GM19193 (cell line): ENCODE results near the gene TNIK.

Source experiments
- POLR2A ChIP-seq: IDR thresholded peaks from 4 replicates; pipeline ENCODE4 v1.6.1; 2011; ENCODE audit not compliant: insufficient read depth, insufficient read length; ENCODE audit errors: extremely low read depth

The TNIK gene

DNA sequence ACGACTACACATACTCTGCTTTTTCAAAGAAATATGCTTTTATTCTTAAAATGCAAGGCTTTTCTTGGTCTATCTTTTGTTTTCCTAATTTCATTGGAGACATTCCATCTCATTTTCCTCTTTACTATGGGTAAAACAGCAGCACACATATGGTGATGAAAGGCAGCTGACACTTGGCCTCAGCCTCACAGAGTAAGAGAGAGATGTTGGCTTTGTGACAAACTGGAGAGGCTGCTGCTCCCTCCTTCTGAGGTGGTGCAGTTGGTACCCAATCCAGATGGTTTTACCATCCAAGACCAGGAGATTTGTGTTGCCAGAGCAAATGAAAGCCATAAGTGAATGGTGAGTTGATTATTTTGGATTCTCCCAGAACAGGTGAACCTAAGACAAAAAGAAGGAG is 420.5 kb downstream of the TNIK start:
- TF ChIP-seq POLR2A, result no peak

DNA sequence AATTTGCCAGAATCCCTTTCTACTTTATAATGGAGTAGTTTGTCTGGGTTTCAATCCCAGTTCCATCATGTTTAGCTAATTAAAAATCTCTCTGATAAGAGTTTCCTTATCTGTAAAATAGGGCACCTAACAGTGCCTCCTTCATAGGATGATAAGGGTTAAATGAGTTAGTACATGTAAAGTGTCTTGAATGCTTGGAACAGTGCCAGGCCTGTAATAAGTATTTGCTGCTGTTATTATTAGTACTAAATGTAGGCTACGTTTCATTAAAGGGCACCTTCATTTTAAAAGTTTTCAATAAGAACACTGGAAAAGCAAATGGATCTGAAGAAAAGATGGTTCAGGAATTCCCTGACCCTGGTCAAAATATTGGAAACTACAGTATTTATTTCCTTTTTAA is 421.9 kb downstream of the TNIK start:
- no peak for TF ChIP-seq POLR2A

DNA sequence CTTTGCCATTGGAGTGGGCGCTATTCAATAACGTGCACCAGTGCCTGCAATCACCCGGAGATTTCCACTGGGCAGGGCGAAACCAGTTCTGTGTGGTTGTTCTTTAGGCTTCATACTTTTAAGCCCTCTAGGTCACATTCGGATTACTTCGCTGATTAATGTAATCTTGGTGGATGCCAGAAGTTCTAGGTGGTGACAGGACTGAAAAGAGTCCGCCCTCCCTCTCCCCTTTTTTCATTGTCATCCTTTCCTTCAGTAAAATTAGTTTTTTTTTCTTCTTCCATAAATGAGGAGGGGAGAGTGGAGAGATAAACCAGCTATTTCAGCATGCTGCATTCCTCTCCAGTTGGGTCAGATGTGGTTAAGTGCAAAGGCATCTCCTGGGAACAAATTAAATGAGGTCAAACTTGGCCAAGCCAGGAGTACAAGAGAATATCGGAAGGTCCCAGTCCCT is 431.4 kb downstream of the TNIK start:
- TF ChIP-seq POLR2A, result no peak

DNA sequence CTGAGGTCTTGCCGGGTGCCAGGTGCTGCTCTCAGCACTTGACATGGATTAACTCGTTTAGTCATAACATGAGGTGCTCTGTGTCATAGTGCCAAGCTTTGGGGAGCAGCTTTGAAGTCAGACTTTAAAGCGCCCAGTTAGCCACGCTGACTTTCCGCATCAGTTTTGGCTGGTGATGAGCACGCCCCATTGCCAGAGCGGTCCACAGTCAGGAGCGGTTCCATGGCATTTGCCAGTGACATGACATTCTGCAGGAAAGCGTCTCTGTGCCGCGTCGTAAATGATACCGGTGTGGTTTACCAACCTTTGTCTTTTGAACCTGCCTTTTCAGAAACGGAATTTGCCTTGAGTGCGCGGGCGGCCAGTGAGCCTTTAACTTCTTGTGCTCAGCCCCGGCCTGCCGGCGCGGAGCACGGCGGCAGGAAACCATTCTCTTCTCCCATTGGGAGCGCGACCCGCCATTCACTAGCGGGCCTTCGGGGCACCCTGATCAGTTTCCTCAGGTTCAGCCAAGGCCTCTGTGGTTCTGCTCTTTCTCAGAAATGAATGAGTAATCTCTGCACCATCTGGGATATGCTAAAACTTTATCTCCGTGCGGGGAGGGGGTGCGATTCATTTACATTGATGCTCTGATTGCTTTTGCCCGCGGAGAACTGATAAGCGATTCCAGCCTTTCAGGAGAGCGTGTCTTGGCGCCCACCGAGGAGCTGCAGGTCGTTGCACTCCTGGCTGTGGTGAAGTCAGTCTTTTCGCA is 432.0 kb downstream of the TNIK start:
- TF ChIP-seq POLR2A, result no peak

DNA sequence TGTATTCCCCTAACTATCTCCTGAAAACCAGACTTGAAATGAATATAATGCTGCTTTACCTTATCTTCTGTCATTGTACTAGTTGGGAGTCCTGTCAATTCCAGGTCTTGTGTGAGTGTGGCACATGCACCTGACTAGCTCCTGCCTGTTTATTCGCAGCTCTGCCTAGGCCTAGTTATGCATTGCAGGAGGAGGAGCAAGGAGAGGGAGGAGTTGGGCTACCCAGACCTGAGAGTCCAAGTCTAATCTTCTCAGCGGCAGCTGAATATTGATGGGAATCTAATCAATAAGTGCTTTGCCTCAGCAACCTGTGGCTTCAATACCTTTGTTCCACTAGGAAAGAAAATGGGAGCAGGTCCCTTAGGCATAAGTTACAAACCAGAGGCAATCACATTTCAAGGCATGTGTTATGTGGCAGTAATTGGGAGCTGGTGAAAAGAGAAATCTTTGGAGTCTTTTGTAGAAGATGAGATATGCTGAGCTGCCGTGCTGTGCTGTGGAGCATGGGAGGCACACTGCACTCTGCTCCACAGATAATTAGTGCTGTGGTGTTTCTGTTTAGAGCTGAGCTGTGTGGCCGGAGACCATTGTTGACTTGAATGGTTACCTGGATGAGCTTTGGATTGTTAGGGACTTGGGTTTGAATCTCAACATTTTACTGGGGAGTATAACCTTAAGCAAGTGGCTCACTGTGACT is 433.5 kb downstream of the TNIK start, which contains the start of gene SLC2A2:
SLC2A2 (minus strand) TSS at position 124 of the 697 bp plus-strand sequence; CDS start at position 74, 50 bp downstream.
- no peak for TF ChIP-seq POLR2A

DNA sequence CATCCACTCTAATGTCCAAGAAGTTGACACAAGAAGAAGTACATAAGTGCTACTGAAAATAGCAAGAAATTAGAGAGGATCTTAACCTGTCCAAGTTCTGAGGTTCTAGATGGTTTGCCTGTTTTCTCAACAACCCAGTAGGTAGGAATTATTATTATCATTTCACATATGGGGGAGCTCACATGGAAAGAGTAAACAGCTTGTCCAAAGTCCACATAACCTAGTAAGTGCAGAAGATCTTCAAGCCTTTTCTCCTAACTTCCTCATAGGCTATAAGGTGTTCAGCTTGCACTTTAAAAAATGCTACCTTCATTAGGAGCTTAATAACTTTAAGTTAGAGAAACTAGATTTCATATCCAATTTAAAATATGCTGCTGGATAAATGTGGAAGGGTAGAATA is 436.6 kb downstream of the TNIK start:
- TF ChIP-seq POLR2A, result no peak

DNA sequence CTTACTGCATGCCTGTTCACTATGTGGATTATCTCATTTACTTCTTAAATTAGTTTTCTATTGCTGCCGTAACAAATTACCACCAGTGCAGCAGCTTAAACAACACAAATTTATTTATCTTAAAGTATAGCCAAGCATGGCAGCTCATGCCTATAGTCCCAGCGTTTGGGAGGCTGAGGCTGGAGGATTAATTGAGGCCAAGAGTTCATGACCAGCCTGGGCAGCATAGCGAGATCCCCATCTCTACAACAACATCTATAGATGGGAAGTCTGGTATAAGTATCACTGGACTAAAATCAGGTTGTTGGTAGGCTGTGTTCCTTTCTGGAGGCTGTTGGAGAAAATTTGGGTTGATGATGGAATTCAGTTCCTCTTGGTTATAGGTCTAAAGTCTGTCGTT is 438.8 kb downstream of the TNIK start:
- TF ChIP-seq POLR2A, result no peak

DNA sequence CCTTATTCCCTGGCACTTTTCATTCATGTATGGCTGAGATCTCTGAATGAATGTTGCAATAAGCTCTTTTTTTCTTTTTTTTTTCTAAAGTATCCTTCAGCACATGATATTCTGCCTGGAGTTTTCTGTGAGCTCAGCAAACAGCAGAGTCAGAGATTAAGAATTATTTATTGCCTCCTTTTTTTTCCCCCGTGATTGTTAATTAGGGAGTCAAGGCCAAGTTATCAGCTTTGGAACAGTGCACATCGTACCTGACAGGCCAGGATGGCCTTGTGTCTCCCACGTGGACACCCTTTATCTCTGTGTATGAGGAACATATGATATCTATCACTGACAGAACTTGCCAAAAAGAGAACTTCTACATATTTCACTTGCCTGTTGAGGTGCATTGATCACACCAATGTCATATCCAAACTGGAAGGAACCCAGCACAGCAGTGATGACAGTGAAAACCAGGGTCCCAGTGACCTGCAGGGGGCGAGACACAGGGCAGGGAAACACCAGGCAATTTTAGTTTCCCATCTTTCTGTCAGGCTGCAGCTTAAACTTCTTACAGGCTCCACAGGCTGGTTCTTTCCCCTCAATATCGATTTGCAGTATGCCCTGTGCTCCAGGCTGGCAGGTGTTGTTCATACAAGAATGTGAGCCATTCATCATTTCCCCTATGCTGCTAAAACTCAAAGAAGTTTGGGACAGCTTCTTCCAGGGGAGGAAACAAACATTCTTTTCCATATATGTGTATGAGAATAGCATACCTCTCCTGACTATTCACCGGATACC is 441.9 kb downstream of the TNIK start:
- no peak for TF ChIP-seq POLR2A

DNA sequence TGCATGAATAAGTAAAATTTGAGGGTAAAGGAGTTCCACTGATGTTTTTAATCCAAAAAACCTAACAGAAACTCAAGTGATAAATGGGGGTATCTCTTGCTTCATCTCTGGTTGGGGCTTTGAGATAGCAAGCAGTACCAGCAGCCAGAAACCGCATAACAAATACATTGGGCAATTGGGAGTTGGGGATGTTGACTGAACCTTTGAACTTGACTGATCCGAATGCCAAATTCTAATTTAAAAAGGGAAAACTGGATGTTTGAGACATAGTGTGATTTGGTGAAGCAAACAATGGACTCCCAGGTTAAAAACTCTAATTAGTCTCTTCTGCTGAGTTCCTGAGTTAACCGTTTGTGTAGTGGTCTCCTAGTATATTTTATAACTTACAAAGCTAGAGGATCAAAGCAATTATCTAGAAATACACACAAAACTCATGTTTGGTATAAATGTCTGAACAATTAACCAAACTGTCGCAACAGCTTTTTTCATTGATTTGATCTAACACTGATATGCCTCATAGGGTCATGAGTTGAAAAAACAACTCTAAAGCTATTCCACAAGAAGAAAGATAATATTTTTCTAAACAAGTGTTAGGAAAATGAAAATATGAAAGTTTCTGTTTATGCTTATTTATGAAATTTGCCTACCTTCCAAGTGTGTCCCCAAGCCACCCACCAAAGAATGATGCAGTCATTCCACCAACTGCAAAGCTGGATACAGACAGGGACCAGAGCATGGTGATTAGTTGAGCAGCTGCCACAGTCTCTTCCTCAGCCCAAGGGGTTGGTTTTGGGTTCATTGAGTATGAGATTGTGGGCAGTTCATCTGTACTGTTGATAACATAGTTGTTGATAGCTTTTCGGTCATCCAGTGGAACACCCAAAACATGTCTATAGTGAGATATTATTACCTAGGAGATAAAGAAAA is 446.1 kb downstream of the TNIK start:
- TF ChIP-seq POLR2A, result no peak

DNA sequence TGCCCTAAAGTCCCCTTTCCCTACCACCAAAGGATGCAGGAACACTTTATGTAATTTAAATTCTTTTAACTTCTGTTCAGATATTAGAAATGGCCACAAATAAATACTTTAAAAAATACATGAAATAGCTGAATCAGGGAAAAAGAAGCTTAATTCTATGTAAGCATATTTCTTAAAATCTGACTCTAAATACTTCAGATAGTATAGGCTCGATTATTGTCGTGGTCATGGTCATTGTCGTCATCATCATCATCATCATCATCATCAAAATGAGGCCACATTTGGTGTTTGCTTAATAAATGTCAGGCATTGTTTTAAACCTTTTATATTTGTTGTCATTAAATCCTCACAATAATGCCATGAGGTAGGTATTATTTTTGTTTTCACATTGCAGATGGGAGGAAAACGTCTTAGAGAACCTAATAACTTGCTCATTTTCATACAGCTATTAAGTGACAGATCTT is 448.3 kb downstream of the TNIK start:
- no peak for TF ChIP-seq POLR2A
